RWPE1 (cell line): Measurements from ENCODE around the gene GNB1L.

Experiments
- CTCF ChIA-PET: fragments of 350-600 bp; sonication (Branson Sonifier 250); formaldehyde crosslinking; extraction: SDS; loops from one replicate; lab custom pipeline; 2021; lab: Yijun Ruan, JAX
- POLR2A ChIA-PET: fragments of 400-600 bp; formaldehyde crosslinking; extraction: SDS; loops from one replicate; lab custom pipeline; 2020; ENCODE audit warnings: antibody characterized with exemption; ENCODE audit not compliant: low non-redundant PET; lab: Yijun Ruan, JAX
- DNase-seq: peaks from one replicate; pipeline ENCODE4 v3.0.0; 2012; ENCODE audit warnings: low spot score
- H3K27ac ChIP-seq: fragments of 450-650 bp; 2 replicates; pipeline ENCODE4 v1.5.1; 2017
- TF ChIP-seq, protein P1 (sequence below): fragments of 450-650 bp; conservative IDR thresholded peaks from 2 replicates; pipeline ENCODE4 v1.5.1; 2017; ENCODE audit warnings: low read depth, mild to moderate bottlenecking

GNB1L gene

DNA sequence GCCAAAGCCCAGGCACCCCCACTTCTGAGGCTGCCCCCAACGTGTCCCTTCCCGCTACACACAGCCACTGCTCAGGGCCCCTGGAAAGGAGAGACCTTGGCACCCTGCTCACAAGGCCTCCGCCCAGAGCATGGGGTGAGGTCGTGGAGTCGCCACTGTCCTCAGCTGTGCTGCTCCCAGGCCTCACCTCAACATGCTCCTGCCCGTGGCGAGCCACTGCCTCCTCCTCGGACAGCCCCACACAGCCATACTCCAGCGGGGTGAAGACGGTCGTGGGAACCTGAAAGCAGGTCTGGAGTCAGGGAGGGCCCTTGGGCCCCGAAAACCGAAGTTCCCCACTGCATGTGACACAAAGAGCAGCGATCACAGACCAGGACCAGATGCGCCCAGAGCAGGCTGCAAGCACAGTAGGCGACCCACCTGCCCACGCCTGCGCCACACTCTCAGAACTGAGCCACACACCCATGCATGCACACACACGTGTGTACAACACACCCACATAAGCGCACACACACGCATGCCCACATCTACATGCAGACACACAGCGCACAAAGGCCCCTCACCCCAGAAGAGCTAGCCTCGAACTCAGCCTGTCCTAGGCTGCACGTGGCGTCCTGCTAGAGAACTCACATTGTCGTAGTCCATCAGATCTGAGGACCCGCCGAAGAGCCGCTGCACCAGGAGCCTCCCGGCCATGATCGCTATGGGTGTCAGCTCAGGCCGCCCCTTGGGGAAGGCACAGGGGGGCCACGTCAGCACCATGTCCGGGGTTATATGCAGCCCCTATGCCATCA, 25.5 kb upstream of the GNB1L start:
- TF ChIP-seq, protein P1, sequence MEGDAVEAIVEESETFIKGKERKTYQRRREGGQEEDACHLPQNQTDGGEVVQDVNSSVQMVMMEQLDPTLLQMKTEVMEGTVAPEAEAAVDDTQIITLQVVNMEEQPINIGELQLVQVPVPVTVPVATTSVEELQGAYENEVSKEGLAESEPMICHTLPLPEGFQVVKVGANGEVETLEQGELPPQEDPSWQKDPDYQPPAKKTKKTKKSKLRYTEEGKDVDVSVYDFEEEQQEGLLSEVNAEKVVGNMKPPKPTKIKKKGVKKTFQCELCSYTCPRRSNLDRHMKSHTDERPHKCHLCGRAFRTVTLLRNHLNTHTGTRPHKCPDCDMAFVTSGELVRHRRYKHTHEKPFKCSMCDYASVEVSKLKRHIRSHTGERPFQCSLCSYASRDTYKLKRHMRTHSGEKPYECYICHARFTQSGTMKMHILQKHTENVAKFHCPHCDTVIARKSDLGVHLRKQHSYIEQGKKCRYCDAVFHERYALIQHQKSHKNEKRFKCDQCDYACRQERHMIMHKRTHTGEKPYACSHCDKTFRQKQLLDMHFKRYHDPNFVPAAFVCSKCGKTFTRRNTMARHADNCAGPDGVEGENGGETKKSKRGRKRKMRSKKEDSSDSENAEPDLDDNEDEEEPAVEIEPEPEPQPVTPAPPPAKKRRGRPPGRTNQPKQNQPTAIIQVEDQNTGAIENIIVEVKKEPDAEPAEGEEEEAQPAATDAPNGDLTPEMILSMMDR, result no peak
- POLR2A ChIA-PET, result no interaction called here

DNA sequence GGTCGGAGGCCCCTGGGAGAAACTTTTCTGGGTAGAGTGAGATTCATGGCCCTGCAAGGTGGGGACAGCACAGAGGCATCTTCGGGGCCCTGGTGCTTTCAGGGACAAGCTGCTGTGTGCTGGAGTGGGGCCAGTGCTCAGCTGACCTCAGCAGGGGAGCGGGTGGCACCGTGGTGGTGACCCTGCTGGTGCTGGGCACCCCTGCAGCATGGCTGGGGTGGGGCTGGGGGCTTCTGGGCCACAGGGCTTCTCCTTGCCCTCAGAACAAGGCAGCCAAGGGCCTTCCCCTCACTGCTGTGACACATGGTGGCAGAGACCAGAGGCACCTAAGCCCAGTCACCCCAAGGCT, 24.9 kb upstream of the GNB1L start:
- TF ChIP-seq, protein P1, result no peak
- ChIA-PET POLR2A (no interaction called here), CTCF (interaction anchor here (0.5 kb wide), 1 partner anchor 149 kb away, joined by 4 read pairs; no protein-coding TSS in a partner anchor)
- no peak for DNase-seq
- peak overlapping the region; percentile 99 for H3K27ac ChIP-seq

More for the DNA sequence above, 25.5 kb upstream of the GNB1L start:
- DNase-seq, result no peak
- peak overlapping the region; percentile 99 for H3K27ac ChIP-seq
- CTCF ChIA-PET, result interaction anchor here (0.5 to 0.6 kb wide), 2 partner anchors 20 to 150 kb away, joined by 3 to 4 read pairs; no protein-coding TSS in a partner anchor

DNA sequence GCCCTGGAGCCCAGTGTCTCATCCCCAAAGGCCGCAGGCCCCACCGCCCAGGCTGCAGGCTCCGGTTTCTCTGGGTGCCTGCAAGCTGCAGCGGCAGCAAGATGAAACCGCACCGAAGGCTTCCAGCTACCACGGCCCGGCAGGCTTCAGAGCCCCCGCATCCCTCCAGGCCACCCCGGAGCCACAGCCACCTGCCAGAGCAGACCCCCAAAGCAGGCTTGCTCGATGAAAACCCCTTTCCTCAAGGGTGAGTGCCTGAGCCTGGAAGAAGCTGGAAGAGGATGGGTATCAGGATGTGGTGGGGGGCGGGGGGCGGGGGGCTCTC, 24.5 kb upstream of the GNB1L start:
- TF ChIP-seq, protein P1, result no peak
- peak overlapping the region; percentile 99 for H3K27ac ChIP-seq
- ChIA-PET POLR2A (no interaction called here), CTCF (interaction anchor here (0.5 kb wide), 1 partner anchor 149 kb away, joined by 4 read pairs; no protein-coding TSS in a partner anchor)
- DNase-seq, result no peak

DNA sequence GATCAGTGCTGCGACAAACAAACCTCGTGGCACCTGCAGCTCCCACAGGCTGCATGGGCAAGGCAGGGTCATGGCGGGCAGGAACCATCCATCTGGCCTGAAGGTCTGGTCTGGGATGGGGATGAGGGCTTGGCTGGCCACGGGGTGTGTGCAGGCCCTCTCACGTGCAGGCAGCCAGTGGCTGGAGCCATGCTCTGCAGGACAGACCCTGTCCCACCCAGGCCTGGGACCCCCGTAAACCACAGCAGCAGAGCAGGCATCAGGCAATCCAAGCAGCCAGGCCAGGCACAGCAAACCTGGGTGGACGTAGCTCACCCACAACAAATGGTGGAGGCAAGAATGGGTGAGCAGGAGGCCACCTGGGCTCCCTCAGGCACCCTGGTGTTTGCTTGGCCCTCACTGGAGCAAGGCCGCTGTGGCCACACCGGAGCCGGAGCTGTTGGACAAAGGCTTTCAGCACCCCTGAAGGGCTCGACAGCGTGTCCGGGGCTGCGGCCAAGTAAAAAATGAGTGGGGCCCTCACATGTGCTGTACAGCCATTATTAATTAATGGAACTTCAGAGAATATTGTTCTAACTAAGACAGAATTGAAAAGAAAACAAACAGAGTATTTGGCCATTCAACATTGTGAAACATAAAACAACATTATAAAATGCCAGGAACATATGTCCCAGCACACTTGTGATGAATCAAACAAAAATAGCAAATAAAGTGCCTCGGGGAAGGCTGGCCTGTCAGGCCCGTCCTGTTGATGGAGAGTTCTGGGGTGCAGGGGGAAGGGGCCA, 24.0 kb upstream of the GNB1L start:
- POLR2A ChIA-PET, result no interaction called here
- TF ChIP-seq, protein P1, result no peak
- peak overlapping the region; percentile 99 for H3K27ac ChIP-seq
- DNase-seq, result no peak
- CTCF ChIA-PET, result no interaction called here

DNA sequence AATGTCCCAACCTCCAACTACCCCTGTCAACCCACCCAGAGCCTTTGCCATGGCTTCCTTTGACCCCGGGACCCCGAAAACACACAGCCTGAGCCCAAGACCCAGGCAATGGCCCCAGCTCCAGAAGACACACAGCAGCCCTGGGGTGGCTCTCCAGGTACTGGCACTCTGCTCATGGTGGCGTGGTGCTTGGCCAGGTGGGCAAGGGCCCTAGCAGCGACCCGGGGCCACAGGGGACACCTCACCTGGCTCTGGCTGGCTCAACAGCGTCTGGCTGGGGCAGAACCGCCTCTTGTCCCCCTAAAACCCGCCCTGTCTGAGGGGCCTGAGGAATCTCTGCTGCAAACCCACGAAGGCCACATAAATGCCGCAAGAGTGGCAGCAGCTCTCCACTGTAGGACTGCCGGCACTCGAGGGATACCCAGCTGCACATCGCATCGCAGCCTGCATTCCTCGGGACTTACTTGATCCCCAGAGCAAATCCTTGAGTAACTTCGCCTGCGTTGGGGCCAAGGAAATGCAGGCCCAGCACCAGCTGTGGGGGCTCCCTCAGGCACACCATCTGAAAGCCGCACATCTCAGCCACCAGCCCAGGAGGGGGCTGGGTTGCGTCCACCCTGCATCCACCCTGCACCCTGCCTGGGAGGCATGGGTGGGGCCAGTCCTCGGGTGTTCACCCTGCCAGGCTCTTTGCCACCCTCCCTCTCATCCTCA, 23.1 kb upstream of the GNB1L start:
- TF ChIP-seq, protein P1, result no peak
- ChIA-PET CTCF (no interaction called here), POLR2A (no interaction called here)
- H3K27ac ChIP-seq, result peak overlapping the region; percentile 99
- DNase-seq, result no peak
